NOMO-1 (cell line): ENCODE data around the gene SHLD2.
"Not testable (repeated sequence)": the region's sequence is repeated elsewhere in the genome, so short reads cannot be mapped to it uniquely, and the experiment has no call there.

Source experiments
- DNase-seq, 2 experiments: peaks; one replicate each; lab custom pipeline; 2025; ENCODE audit not compliant: unreplicated experiment in 2 of 2; lab: John Stamatoyannopoulos, UW

The SHLD2 gene

GRCh38 chr10:87137478-87137877 lies 42.5 kb downstream of the SHLD2 start:
- not testable (repeated sequence) for DNase-seq

- DNase-seq = not testable (repeated sequence)
Observed at GRCh38 chr10:87142230-87143108, 47.5 kb downstream of the SHLD2 start.

- DNase-seq = not testable (repeated sequence)
Observed at GRCh38 chr10:87143109-87143418, 48.1 kb downstream of the SHLD2 start.

GRCh38 chr10:87145598-87145997 lies 50.6 kb downstream of the SHLD2 start:
- not testable (repeated sequence) for DNase-seq

- DNase-seq = not testable (repeated sequence)
Observed at GRCh38 chr10:87149020-87149609, 54.1 kb downstream of the SHLD2 start.

GRCh38 chr10:87151516-87151915 lies 56.5 kb downstream of the SHLD2 start:
- not testable (repeated sequence) for DNase-seq

- not testable (repeated sequence) for DNase-seq
Observed at GRCh38 chr10:87156841-87157240, 61.8 kb downstream of the SHLD2 start.

GRCh38 chr10:87157821-87158220 lies 62.8 kb downstream of the SHLD2 start:
- not testable (repeated sequence) for DNase-seq

GRCh38 chr10:87162703-87163293 lies 67.8 kb downstream of the SHLD2 start:
- DNase-seq = not testable (repeated sequence)

GRCh38 chr10:87163414-87163813 lies 68.4 kb downstream of the SHLD2 start:
- DNase-seq = not testable (repeated sequence)

GRCh38 chr10:87169857-87170256 lies 74.9 kb downstream of the SHLD2 start:
- not testable (repeated sequence) for DNase-seq

GRCh38 chr10:87170705-87171104 lies 75.7 kb downstream of the SHLD2 start:
- DNase-seq = not testable (repeated sequence)

GRCh38 chr10:87171670-87172069 lies 76.7 kb downstream of the SHLD2 start:
- not testable (repeated sequence) for DNase-seq

- DNase-seq = not testable (repeated sequence)
Observed at GRCh38 chr10:87172178-87172577, 77.2 kb downstream of the SHLD2 start.

GRCh38 chr10:87177587-87177986 lies 82.6 kb downstream of the SHLD2 start:
- DNase-seq = not testable (repeated sequence)

GRCh38 chr10:87184421-87184820 lies 89.4 kb downstream of the SHLD2 start:
- peak; percentile 55 to 68 for DNase-seq

GRCh38 chr10:87186016-87186415 lies 91.0 kb downstream of the SHLD2 start:
- DNase-seq = peak in 1 of 2 experiments; percentile 27

GRCh38 chr10:87187573-87187972 lies 92.6 kb downstream of the SHLD2 start:
- not testable (repeated sequence) for DNase-seq

GRCh38 chr10:87191841-87192240 lies 96.8 kb downstream of the SHLD2 start:
- DNase-seq = not testable (repeated sequence)

GRCh38 chr10:87200924-87201323 lies 105.9 kb downstream of the SHLD2 start:
- peak; percentile 50 to 74 for DNase-seq

- not testable (repeated sequence) for DNase-seq
Observed at GRCh38 chr10:87204801-87205200, 109.8 kb downstream of the SHLD2 start.

GRCh38 chr10:87206922-87207321 lies 111.9 kb downstream of the SHLD2 start:
- not testable (repeated sequence) for DNase-seq
